GM13977 (cell line): ENCODE results near the gene ZNF668.

Experiments
- DNase-seq: peaks from one replicate; pipeline ENCODE4 v3.0.0; 2012; ENCODE audit warnings: low spot score
- CTCF ChIP-seq: IDR thresholded peaks from 2 replicates; pipeline ENCODE4 v1.5.1; 2012; ENCODE audit warnings: mild to moderate bottlenecking, control low read depth; ENCODE audit not compliant: insufficient read depth; ENCODE audit errors: extremely low read depth, missing control alignments
- in situ Hi-C: fragments of 300-500 bp; cut with MboI; formaldehyde crosslinking; loops from one replicate; pipeline ENCODE4 v1.12.0; 2022; ENCODE audit warnings: low sequenced_read_pairs, low pct_unique_long_range_greater_than_20kb, mixed read lengths, inconsistent platforms; ENCODE audit not compliant: unreplicated experiment

ZNF668 gene

GRCh38 chr16:31076319-31076718 is 2.3 kb upstream of the ZNF668 start:
- DNase-seq: no peak
- in situ Hi-C loops: no loop called here
- TF ChIP-seq CTCF: no peak

- no peak for DNase-seq
- TF ChIP-seq CTCF: no peak
- in situ Hi-C loops: no loop called here
Observed at GRCh38 chr16:31074814-31075183, 759 bp upstream of the ZNF668 start.

GRCh38 chr16:31073142-31073969 is 684 bp downstream of the ZNF668 start:
- no peak for TF ChIP-seq CTCF
- in situ Hi-C loops: no loop called here
- DNase-seq: peak; percentile 92

GRCh38 chr16:31072540-31073141 is 1.4 kb downstream of the ZNF668 start:
- no peak for DNase-seq
- in situ Hi-C loops: no loop called here
- no peak for TF ChIP-seq CTCF

GRCh38 chr16:31071861-31072260 is 2.2 kb downstream of the ZNF668 start:
- in situ Hi-C loops: no loop called here
- DNase-seq: no peak
- no peak for TF ChIP-seq CTCF

- in situ Hi-C loops: no loop called here
- DNase-seq: no peak
- TF ChIP-seq CTCF: no peak
Observed at GRCh38 chr16:31067342-31067741, 6.7 kb downstream of the ZNF668 start.
